Measurements from ENCODE around the gene SGSM1. TPM values are rescaled to one million over a fixed set of nuclear protein-coding genes. Genes with fewer than 3 reads are reported as not detected.

The SGSM1 gene
- total and polyA plus RNA-seq, 4 donors = 0.57 to 4.5 (median 2.7) TPM

DNA sequence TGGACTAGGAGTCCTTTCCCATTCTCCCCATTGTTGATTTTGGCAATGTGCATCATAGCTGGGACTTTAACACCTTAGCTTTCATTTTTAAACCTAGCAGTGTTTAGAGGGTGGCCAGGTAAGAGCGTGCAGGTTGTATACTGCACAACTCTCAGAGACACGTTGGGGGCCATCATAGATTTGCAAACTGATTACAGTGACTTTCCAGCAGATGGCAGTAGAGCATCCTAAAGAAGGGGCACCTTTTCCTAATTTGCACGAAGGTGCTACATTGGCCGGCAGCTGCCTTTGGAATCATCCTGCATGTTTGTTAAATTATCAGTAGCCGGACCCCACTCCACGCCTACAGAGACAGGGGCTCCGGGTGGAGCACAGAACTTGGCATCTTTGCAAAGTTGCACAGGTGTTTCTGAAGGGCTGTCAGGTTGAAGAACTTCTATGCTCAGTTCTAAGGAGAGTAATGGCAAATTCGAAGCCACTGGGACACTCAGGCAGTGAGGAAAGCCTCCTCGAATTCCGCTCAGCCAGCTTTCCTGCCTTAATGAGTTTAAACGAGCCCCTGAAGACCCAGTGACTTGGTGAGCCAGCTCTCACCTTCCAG lies 132.8 kb downstream of the SGSM1 start:
- TF ChIP-seq, protein P1, sequence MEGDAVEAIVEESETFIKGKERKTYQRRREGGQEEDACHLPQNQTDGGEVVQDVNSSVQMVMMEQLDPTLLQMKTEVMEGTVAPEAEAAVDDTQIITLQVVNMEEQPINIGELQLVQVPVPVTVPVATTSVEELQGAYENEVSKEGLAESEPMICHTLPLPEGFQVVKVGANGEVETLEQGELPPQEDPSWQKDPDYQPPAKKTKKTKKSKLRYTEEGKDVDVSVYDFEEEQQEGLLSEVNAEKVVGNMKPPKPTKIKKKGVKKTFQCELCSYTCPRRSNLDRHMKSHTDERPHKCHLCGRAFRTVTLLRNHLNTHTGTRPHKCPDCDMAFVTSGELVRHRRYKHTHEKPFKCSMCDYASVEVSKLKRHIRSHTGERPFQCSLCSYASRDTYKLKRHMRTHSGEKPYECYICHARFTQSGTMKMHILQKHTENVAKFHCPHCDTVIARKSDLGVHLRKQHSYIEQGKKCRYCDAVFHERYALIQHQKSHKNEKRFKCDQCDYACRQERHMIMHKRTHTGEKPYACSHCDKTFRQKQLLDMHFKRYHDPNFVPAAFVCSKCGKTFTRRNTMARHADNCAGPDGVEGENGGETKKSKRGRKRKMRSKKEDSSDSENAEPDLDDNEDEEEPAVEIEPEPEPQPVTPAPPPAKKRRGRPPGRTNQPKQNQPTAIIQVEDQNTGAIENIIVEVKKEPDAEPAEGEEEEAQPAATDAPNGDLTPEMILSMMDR (IDR thresholded peaks at IDR 0.05; ENCODE audit: control extremely low read depth, extremely low read depth) = peak; percentile 41
- no peaks in the 10 kb centered on the region for H3K4me1 ChIP-seq (ENCODE audit: control insufficient read depth in 5 of 5, insufficient read depth in 5 of 5, low read length in 5 of 5)
- H3K9ac ChIP-seq (ENCODE audit: insufficient read depth in 1 of 2, low read length in 2 of 2) = no peak overlapping the region
- H3K36me3 ChIP-seq (ENCODE audit: control insufficient read depth in 4 of 4, insufficient read depth in 4 of 4, low read length in 4 of 4) = no peaks in the 10 kb centered on the region
- H3K9me3 ChIP-seq (ENCODE audit: control insufficient read depth in 4 of 4, insufficient read depth in 3 of 4, low read length in 3 of 4) = no peaks in the 10 kb centered on the region
- no peak overlapping the region for H3K27ac ChIP-seq (ENCODE audit: low read depth in 1 of 2, low read length in 1 of 2)
- H3K27me3 ChIP-seq (ENCODE audit: control insufficient read depth in 3 of 3, insufficient read depth in 3 of 3, low read length in 2 of 3) = no peaks in the 10 kb centered on the region
- 17 to 25% methylated on average over 11 of the region's 11 CpGs for WGBS, 2 donors
- ATAC-seq (ENCODE audit: insufficient read depth, low FRiP score) (no peak), DNase-seq (peak; percentile 13 to 51 (median 36))
- H3K4me3 ChIP-seq = no peak overlapping the region

DNA sequence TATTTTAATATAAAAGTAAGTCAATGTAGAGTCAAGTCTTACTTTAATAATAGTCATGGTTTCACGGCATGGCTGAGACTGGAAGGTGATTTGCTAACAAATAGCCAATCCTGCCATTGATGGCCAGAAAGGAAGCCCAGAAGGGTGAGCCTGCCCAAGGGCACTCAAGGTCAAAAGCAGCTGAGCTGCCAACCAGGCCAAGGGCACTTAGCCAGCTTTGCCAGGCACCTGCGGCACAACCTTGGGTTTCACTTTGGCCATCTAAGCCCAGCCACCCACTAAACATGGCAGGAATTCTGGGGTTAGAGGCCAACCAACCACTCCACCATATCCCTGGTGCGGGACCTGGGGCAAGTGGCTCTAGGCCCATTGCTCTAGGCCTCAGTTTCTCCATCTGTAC lies 136.3 kb downstream of the SGSM1 start:
- Histone ChIP-seq H3K9ac (ENCODE audit: insufficient read depth in 1 of 2, low read length in 2 of 2) (no peak overlapping the region), H3K27ac (ENCODE audit: low read depth in 1 of 2, low read length in 1 of 2) (no peak overlapping the region), H3K9me3 (ENCODE audit: control insufficient read depth in 4 of 4, insufficient read depth in 3 of 4, low read length in 3 of 4) (no peaks in the 10 kb centered on the region), H3K27me3 (ENCODE audit: control insufficient read depth in 3 of 3, insufficient read depth in 3 of 3, low read length in 2 of 3) (no peaks in the 10 kb centered on the region), H3K4me1 (ENCODE audit: control insufficient read depth in 5 of 5, insufficient read depth in 5 of 5, low read length in 5 of 5) (no peaks in the 10 kb centered on the region), H3K36me3 (ENCODE audit: control insufficient read depth in 4 of 4, insufficient read depth in 4 of 4, low read length in 4 of 4) (no peaks in the 10 kb centered on the region), H3K4me3 (no peak overlapping the region)
- 83 to 98% methylated on average over 3 of the region's 3 CpGs for WGBS, 2 donors
- no peak for DNase-seq
- TF ChIP-seq, protein P1 (IDR thresholded peaks at IDR 0.05; ENCODE audit: control extremely low read depth, extremely low read depth) = no peak
- no peak for ATAC-seq (ENCODE audit: insufficient read depth, low FRiP score)

DNA sequence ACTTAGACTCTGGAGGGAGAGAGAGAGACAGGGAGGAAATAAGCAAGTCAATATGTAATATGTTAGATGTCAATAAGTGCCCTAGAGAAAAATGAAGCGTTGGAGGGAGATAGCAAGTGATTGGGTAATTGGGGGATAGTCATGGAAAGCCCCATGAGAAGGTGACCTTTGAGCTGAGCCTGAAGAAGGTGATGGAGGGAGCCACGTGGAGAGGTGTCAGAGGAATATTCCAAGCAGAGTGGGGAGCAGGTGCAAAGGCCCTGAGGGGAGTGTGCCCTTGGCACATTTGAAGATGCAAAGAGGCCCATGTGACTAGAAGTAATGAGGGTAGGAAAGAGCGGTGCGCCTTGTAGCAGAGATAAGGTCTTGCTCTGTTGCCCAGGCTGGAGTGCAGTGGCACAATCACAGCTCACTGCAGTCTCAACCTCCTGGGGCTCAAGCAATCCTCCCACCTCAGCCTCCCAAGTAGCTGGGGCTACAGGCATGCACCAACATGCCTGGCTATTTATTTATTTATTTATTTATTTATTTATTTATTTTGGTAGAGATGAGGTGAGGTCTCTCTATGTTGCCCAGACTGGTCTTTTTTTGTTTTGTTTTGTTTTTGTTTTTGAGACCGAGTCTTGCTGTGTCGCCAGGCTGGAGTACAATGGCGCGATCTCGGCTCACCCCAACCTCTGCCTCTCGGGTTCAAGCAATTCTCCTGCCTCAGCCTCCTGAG lies 138.4 kb downstream of the SGSM1 start:
- Histone ChIP-seq H3K4me3 (no peak overlapping the region), H3K36me3 (ENCODE audit: control insufficient read depth in 4 of 4, insufficient read depth in 4 of 4, low read length in 4 of 4) (no peaks in the 10 kb centered on the region), H3K27ac (ENCODE audit: low read depth in 1 of 2, low read length in 1 of 2) (no peak overlapping the region), H3K9ac (ENCODE audit: insufficient read depth in 1 of 2, low read length in 2 of 2) (no peak overlapping the region), H3K4me1 (ENCODE audit: control insufficient read depth in 5 of 5, insufficient read depth in 5 of 5, low read length in 5 of 5) (no peaks in the 10 kb centered on the region), H3K27me3 (ENCODE audit: control insufficient read depth in 3 of 3, insufficient read depth in 3 of 3, low read length in 2 of 3) (no peaks in the 10 kb centered on the region), H3K9me3 (ENCODE audit: control insufficient read depth in 4 of 4, insufficient read depth in 3 of 4, low read length in 3 of 4) (no peaks in the 10 kb centered on the region)
- DNase-seq (no peak), ATAC-seq (ENCODE audit: insufficient read depth, low FRiP score) (no peak)
- TF ChIP-seq, protein P1 (IDR thresholded peaks at IDR 0.05; ENCODE audit: control extremely low read depth, extremely low read depth) = no peak
- 94 to 97% methylated on average over 10 of the region's 10 CpGs for WGBS, 2 donors

Measured in lung (tissue), 12 donors.